ENCODE data around the gene XPR1.

XPR1 gene

GRCh38 chr1:180652792-180653191 is 21.0 kb downstream of the XPR1 start:
- no peak for TF ChIP-seq CTCF (IDR thresholded peaks at IDR 0.05; ENCODE audit: control insufficient read depth, insufficient read depth, low read depth, low read length, missing control alignments)
- no peak overlapping the region for H3K4me3 ChIP-seq (ENCODE audit: control insufficient read depth, low read depth, low read length)
- no peak for DNase-seq (ENCODE audit: low read depth)

- no peak overlapping the region for H3K4me3 ChIP-seq (ENCODE audit: control insufficient read depth, low read depth, low read length)
- TF ChIP-seq CTCF (IDR thresholded peaks at IDR 0.05; ENCODE audit: control insufficient read depth, insufficient read depth, low read depth, low read length, missing control alignments) = no peak
- DNase-seq (ENCODE audit: low read depth) = no peak
Measured at GRCh38 chr1:180662709-180663108, 30.9 kb downstream of the XPR1 start.

- no peak for TF ChIP-seq CTCF (IDR thresholded peaks at IDR 0.05; ENCODE audit: control insufficient read depth, insufficient read depth, low read depth, low read length, missing control alignments)
- H3K4me3 ChIP-seq (ENCODE audit: control insufficient read depth, low read depth, low read length) = no peak overlapping the region
- no peak for DNase-seq (ENCODE audit: low read depth)
Measured at GRCh38 chr1:180670681-180671080, 38.9 kb downstream of the XPR1 start.

- no peak for DNase-seq (ENCODE audit: low read depth)
- TF ChIP-seq CTCF (IDR thresholded peaks at IDR 0.05; ENCODE audit: control insufficient read depth, insufficient read depth, low read depth, low read length, missing control alignments) = no peak
- H3K4me3 ChIP-seq (ENCODE audit: control insufficient read depth, low read depth, low read length) = no peak overlapping the region
Measured at GRCh38 chr1:180672105-180672504, 40.3 kb downstream of the XPR1 start.

- H3K4me3 ChIP-seq (ENCODE audit: control insufficient read depth, low read depth, low read length) = no peak overlapping the region
- no peak for TF ChIP-seq CTCF (IDR thresholded peaks at IDR 0.05; ENCODE audit: control insufficient read depth, insufficient read depth, low read depth, low read length, missing control alignments)
- no peak for DNase-seq (ENCODE audit: low read depth)
Measured at GRCh38 chr1:180672505-180672904, 40.7 kb downstream of the XPR1 start.

GRCh38 chr1:180674603-180675530 is 43.0 kb downstream of the XPR1 start:
- H3K4me3 ChIP-seq (ENCODE audit: control insufficient read depth, low read depth, low read length) = no peak overlapping the region
- DNase-seq (ENCODE audit: low read depth) = no peak

More at GRCh38 chr1:180674603-180675530, 43.0 kb downstream of the XPR1 start:
- TF ChIP-seq CTCF (IDR thresholded peaks at IDR 0.05; ENCODE audit: control insufficient read depth, insufficient read depth, low read depth, low read length, missing control alignments) = no peak
